ENCODE measurements around the gene ADA. TPM values are rescaled to one million over a fixed set of nuclear protein-coding genes. Genes with fewer than 3 reads are reported as not detected.

Gene ADA
- total RNA-seq, 1 donor: 15.9 TPM

- Histone ChIP-seq H3K4me3 (ENCODE audit: insufficient read depth, low read length) (no peak overlapping the region), H3K79me2 (ENCODE audit: insufficient read depth, low read length) (peaks cover 50% of the 10 kb centered on the region), H3K4me2 (ENCODE audit: insufficient read depth, low read length) (no peak overlapping the region), H3K9me3 (ENCODE audit: low read depth, low read length) (no peaks in the 10 kb centered on the region), H3K27me3 (ENCODE audit: insufficient read depth, low read length) (no peaks in the 10 kb centered on the region), H4K20me1 (ENCODE audit: insufficient read depth, low read length) (no peaks in the 10 kb centered on the region), H3K36me3 (ENCODE audit: insufficient read depth, low read length) (peaks cover 11% of the 10 kb centered on the region), H3K4me1 (ENCODE audit: insufficient read depth, low read length) (peaks cover 21% of the 10 kb centered on the region), H3K27ac (ENCODE audit: low read depth, low read length) (no peak overlapping the region), H2AFZ (ENCODE audit: low read length) (no peak overlapping the region)
- DNase-seq (ENCODE audit: insufficient read length, low spot score, missing footprints): no peak
- TF ChIP-seq CTCF (IDR thresholded peaks at IDR 0.05; ENCODE audit: extremely low read depth, low read depth, low read length): no peak
These were observed 64.2 kb downstream of the ADA start for GRCh38 chr20:44587035-44587980.

GRCh38 chr20:44586289-44586911, 65.1 kb downstream of the ADA start:
- no peak overlapping the region for H2AFZ ChIP-seq (ENCODE audit: low read length)
- peaks cover 30% of the 10 kb centered on the region for H3K4me1 ChIP-seq (ENCODE audit: insufficient read depth, low read length)
- no peaks in the 10 kb centered on the region for H4K20me1 ChIP-seq (ENCODE audit: insufficient read depth, low read length)
- H3K27ac ChIP-seq (ENCODE audit: low read depth, low read length): no peak overlapping the region
- no peak overlapping the region for H3K4me2 ChIP-seq (ENCODE audit: insufficient read depth, low read length)
- no peak for TF ChIP-seq CTCF (IDR thresholded peaks at IDR 0.05; ENCODE audit: extremely low read depth, low read depth, low read length)
- no peak for DNase-seq (ENCODE audit: insufficient read length, low spot score, missing footprints)
- H3K27me3 ChIP-seq (ENCODE audit: insufficient read depth, low read length): no peaks in the 10 kb centered on the region
- peaks cover 11% of the 10 kb centered on the region for H3K36me3 ChIP-seq (ENCODE audit: insufficient read depth, low read length)
- H3K4me3 ChIP-seq (ENCODE audit: insufficient read depth, low read length): no peak overlapping the region
- peaks cover 50% of the 10 kb centered on the region for H3K79me2 ChIP-seq (ENCODE audit: insufficient read depth, low read length)
- H3K9me3 ChIP-seq (ENCODE audit: low read depth, low read length): no peaks in the 10 kb centered on the region

GRCh38 chr20:44585057-44585963, 66.2 kb downstream of the ADA start:
- Histone ChIP-seq H2AFZ (ENCODE audit: low read length) (no peak overlapping the region), H4K20me1 (ENCODE audit: insufficient read depth, low read length) (no peaks in the 10 kb centered on the region), H3K4me1 (ENCODE audit: insufficient read depth, low read length) (peaks cover 40% of the 10 kb centered on the region), H3K79me2 (ENCODE audit: insufficient read depth, low read length) (peaks cover 53% of the 10 kb centered on the region), H3K9me3 (ENCODE audit: low read depth, low read length) (no peaks in the 10 kb centered on the region), H3K27me3 (ENCODE audit: insufficient read depth, low read length) (no peaks in the 10 kb centered on the region), H3K27ac (ENCODE audit: low read depth, low read length) (no peak overlapping the region), H3K4me2 (ENCODE audit: insufficient read depth, low read length) (no peak overlapping the region), H3K36me3 (ENCODE audit: insufficient read depth, low read length) (peaks cover 6% of the 10 kb centered on the region), H3K4me3 (ENCODE audit: insufficient read depth, low read length) (no peak overlapping the region)
- no peak for TF ChIP-seq CTCF (IDR thresholded peaks at IDR 0.05; ENCODE audit: extremely low read depth, low read depth, low read length)
- no peak for DNase-seq (ENCODE audit: insufficient read length, low spot score, missing footprints)
